ENCODE measurements around the gene TKTL1. TPM values are rescaled to one million over a fixed set of nuclear protein-coding genes. Genes with fewer than 3 reads are reported as not detected.

Gene TKTL1
- total RNA-seq, 1 donor = 4.1 TPM

Other genes starting within 250 kb of the TKTL1 start
- 142 TPM for gene MECP2, start 198.1 kb upstream of the TKTL1 start, total RNA-seq
- not detected for gene OPN1LW, start 151.6 kb upstream of the TKTL1 start, total RNA-seq
- not detected for gene OPN1MW, start 113.2 kb upstream of the TKTL1 start, total RNA-seq
- not detected for gene OPN1MW2, start 76.0 kb upstream of the TKTL1 start, total RNA-seq
- gene OPN1MW3, start 38.2 kb upstream of the TKTL1 start, total RNA-seq = not detected
- not detected for gene TEX28, start 671 bp upstream of the TKTL1 start, total RNA-seq
- gene FLNA, start 78.8 kb downstream of the TKTL1 start, total RNA-seq = 933 TPM
- 39.3 TPM for gene EMD, start 83.5 kb downstream of the TKTL1 start, total RNA-seq
- gene RPL10, start 102.6 kb downstream of the TKTL1 start, total RNA-seq = 8,353 TPM
- 30.2 TPM for gene DNASE1L1, start 113.5 kb downstream of the TKTL1 start, total RNA-seq
- 33.2 TPM for gene TAFAZZIN, start 115.7 kb downstream of the TKTL1 start, total RNA-seq
- gene ATP6AP1, start 132.9 kb downstream of the TKTL1 start, total RNA-seq = 47.9 TPM
- gene GDI1, start 141.4 kb downstream of the TKTL1 start, total RNA-seq = 67.6 TPM
- gene FAM50A, start 148.3 kb downstream of the TKTL1 start, total RNA-seq = 19.1 TPM
- 5.5 TPM for gene PLXNA3, start 162.5 kb downstream of the TKTL1 start, total RNA-seq
- 2.6 TPM for gene LAGE3, start 183.5 kb downstream of the TKTL1 start, total RNA-seq
- gene UBL4A, start 190.8 kb downstream of the TKTL1 start, total RNA-seq = 15.2 TPM
- gene SLC10A3, start 194.8 kb downstream of the TKTL1 start, total RNA-seq = 15.0 TPM
- 12.8 TPM for gene FAM3A, start 220.4 kb downstream of the TKTL1 start, total RNA-seq